GM19240 (cell line): ENCODE data around the gene KRTAP10-2.
"Not testable (repeated sequence)": the region's sequence is repeated elsewhere in the genome, so short reads cannot be mapped to it uniquely, and the experiment has no call there.

Source experiments
- DNase-seq: peaks from one replicate; pipeline ENCODE4 v3.0.0; 2011; ENCODE audit warnings: low spot score; ENCODE audit not compliant: insufficient read length

KRTAP10-2 gene

DNA sequence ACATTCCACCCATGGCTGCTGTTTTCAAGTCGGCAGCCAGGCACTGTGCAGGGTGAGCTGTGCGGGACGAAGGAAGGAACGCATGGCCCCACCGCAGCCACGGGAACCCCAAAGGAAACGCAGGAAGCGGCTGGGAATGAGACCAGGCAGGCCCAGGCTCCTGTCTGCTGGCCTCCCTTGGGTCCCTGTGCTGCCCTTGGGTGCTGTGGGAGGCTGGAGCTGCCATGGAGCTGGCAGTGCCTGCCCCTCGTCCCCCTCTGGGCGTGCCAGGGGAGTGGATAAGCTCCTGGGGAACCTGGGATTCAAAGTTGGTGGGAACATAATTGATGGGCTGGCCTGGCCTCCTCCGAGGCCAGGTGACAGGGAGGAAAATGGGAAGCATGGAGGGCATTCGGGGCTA is 17.0 kb upstream of the KRTAP10-2 start:
- no peak for DNase-seq

DNA sequence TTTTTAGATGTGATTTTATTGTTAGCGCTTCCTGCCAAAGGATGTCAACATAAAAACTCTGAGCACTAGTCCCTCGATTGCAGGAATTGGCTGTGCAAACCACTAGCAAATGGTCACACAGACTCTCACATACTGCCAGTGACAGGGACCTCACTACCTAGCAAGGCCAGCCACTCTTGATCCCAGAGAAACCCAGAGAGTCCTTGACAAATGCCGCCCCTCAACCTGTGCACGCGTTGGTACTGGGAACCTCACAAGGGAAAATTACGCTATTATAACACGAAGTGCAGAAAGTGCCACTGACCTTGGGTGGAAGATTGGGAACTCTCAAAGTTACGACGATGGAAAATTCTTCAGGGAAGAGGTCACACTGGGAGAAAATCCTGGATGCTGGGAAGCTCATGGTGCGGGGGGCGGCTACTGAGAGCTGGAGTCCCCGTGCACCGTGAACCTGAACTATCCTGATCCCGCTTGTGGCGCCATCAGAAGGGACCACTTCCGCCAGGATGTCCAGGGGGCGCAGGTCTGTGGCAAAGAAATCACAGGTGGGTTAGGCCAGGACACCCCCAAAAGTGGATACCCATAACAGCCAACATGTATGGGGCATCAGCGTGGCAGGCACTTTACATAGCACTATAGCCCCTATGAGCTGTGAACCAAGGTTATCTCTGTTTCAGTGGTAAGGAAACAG is 16.3 kb upstream of the KRTAP10-2 start:
- DNase-seq, result no peak

DNA sequence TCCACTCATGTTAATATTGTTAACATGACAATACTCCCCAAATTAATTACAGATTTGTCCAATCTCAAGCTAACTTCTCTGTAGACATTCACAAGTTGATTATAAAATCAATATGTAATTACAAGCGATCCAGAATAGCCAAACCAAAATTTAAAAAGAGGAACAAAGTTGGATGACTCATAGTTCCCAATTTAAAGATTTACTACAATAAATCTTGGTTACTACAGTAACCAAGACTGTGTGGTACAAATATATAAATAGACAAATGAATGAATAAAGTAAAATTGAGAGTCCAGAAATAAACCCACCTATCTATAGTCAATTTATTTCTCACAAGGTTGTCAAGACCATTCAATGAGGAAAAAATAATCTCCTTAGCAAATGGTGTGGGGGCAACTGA is 15.1 kb upstream of the KRTAP10-2 start:
- no peak for DNase-seq

DNA sequence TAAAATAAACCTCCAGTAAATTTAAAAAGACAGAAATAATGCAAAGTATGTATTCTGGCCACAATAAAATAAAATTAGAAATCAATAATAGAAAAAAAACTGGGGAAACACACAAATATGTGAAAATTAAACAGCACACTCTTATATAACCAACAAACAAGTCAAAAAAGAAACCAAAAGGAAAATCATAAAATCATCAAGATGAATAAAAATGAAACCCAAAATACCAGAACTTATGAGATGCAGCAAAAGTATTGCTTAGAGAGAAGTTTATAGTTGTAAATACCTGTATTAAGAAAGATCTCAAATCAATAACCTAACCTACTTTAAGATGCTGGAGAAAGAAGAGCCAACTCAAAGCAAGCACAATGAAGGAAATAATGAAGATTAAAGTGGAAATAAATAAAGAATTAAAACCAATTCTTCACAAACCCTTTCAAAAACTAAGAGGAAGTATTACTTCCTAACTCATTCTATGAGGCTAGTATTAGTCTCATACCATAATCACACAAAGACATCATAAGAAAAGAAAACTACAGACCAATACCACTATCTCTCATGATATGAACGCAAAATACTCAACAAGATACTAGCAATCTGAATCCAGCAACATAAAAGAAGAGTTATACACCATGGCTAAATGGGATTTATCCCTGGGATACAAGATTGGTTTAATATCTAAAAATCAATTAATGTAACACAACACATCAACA is 13.7 kb upstream of the KRTAP10-2 start:
- no peak for DNase-seq

DNA sequence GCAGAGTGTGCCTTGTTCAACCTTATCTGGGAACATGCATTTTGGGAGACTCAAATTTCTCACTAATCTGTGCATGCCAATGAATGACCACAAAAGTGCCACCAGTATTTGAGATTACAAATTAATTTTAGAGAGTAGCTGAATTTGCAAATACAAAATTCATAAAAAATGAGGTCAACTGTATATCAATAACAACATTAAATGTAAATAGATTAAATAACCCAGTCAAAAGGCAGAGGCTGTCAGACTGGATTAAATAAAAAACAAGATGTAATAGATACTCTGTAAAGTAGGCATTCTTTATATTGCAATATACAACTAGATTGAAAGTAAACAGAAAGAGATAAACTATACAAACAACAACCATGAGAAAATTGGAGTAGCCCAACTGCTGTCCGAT is 12.8 kb upstream of the KRTAP10-2 start:
- no peak for DNase-seq

DNA sequence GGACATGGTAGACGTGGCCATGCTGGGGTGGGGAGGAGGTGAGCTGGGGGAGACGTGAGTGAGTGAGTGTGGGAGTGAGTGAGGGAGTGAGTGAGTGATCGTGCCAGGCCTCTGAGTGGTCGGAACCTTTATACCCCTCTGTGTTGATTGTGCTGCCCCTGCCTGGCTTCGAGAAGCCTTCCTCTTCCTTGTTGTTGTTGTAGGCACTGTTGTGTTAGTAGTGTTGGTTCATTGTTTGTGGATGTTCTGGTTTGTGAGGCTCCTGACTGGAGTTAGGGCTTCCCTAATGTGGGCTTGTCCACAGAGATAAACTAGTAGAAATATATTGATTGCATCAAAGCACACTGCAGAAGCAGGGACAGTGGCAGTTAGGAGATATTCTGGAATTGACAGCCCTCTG is 7.4 kb upstream of the KRTAP10-2 start, which contains the start of gene KRTAP10-3:
TSS of gene KRTAP10-3 (minus strand) at position 101 of the 400 bp plus-strand sequence. CDS start at position 21, 80 bp downstream.
- no peak for DNase-seq

DNA sequence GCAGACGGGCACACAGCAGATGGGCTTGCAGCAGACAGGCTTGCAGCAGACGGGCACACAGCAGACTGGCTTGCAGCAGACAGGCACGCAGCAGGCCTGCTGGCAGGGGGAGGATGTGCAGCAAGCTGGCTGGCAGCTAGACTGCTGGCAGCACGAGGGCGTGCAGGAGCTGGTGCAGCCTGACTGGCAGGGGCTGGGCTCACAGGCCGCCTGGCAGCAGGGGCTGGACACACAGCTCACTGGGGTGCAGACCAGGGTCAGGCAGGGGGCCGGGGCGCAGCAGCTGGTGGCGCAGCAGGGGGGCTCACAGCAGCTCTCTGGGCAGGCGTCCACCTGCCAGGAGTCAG is 7.0 kb upstream of the KRTAP10-2 start:
- DNase-seq, result not testable (repeated sequence)

DNA sequence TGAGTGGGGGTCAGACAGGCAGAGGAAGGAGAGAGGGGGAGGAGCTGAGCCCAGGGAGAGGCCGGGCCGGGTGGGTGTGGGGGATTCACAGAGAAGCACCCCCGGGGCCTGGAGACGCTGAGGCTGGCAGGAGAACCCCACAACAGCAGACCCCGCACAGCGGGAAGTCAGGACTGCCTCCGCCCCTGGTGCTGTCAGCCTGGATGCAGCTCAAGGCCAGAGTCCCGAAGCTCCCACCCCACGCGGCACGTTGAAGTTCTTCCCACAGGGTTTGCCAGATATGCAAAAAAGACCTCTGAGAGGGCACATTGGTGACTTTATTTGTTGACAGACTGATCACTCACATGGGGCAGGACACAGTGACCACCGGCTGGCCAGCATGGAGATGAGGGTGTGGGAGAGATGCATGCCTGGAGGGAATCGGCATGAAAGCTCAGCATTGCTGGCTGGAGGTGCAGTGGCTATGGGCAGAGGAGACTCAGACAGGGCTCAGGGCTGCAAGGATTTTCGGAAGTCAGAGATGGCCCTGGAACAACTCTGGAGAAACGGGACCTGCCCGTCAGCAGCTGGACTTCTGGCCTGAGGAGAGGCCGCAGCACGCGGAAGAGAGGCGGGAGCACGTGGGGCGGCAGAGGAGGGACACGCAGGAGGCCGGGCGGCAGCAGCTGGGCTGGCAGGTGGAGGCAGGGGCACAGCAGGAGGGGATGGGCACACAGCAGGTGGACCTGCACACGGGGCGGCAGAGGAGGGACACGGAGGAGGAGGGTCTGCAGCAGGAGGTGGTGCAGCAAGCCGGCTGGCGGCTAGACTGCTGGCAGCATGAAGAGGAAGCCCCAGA is 6.4 kb upstream of the KRTAP10-2 start:
- no peak for DNase-seq

DNA sequence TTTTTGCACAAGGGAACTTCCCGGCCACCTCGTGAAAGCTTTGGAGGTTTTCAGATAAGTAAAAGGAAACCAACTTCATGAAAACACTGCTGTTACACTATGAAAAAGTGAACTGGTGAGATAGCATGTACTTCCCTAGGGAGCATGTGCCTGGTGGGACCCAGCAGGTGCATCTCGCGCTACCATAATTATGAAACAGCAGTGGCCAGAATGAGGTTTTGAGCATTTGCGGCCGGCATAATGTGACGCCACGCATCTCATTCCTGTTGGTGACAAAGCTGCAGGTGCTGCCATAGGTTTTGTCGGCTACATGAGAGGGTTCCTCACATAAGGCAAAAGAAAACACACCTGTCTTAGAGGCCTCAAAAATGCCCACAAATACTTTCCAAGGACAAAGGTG is 5.6 kb upstream of the KRTAP10-2 start:
- DNase-seq, result no peak

DNA sequence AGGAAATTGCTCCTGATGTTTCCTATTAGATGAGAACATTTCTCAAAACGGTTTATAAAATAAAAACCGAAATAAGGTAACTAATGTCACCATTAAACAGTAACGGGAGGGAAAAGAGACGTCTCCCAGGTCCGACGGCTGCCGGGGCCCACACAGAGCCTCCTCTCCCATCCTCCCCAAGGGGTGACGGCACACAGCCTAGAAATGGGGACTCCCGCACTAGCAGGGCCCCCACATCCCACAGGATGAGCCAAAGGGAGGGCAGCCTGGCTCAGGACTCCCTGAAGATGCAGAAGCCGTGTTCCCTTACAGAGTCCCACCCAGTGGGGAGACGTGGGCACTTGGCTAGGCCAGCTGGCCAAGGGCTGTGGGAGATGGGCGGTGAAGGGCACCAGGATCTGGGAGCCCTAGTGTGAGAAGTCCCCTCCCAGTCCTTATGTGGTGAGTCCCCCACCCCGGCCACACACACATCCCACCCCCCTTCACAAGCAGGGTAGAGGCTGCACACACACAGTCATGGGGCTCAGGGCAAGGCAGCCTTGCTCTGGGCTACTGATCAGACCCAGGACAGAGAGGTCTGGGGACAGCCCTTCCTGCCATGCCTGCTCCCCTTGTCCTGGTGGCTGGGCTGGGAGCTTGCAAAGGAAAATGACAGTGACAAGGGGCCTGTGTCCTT is 4.0 kb upstream of the KRTAP10-2 start:
- no peak for DNase-seq

DNA sequence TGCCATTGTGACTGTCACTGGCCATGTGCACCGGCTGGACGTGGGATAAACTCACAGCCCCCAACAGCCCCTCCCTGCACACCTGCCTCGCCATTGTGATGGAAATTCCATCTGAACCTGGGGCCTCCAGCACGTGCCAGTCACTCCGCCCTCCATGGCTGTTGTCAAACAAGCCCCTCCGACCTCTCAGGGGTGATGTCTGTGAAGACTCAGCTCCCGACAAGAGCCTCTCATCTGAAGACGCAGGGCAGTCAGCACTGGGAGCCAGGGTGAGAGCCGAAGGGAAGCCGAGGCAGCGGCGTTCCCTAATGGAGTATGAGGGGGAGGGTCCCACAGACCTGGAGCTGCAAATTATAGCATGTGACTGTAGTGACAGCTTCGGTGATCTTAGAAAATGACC is 1.4 kb upstream of the KRTAP10-2 start:
- DNase-seq, result no peak

DNA sequence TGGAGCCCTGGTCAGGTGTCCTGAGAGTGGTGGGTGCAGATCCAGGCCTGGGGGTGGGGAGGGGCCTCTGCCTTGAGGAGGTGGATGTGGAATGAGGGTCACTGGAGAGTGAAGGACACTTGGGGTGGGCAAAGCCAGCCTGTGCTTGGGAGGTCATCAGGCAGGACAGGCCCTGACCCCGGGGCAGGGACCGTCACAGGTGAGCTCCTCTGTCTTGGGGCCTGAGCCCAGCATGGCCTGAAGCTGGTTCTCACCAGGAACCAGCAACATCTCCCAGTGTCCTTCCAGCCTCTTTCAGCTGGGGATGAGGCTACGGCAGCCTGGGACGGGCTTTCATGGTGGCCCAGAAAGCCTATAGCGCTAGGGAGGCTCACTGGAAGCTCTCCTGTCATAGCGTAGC is 831 bp upstream of the KRTAP10-2 start:
- DNase-seq, result no peak

DNA sequence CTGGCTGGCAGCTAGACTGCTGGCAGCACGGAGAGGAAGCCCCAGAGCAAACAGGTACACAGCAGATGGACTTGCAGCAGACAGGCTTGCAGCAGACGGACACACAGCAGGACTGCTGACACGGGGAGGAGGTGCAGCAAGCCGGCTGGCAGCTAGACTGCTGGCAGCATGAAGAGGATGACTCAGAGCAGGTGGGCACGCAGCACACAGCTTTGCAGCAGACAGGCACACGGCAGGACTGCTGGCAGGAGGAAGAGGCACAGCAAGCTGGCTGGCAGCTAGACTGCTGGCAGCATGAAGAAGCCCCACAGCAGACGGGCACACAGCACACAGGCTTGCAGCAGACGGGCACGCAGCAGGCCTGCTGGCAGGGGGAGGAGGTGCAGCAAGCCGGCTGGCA is 498 bp downstream of the KRTAP10-2 start:
- DNase-seq, result no peak

DNA sequence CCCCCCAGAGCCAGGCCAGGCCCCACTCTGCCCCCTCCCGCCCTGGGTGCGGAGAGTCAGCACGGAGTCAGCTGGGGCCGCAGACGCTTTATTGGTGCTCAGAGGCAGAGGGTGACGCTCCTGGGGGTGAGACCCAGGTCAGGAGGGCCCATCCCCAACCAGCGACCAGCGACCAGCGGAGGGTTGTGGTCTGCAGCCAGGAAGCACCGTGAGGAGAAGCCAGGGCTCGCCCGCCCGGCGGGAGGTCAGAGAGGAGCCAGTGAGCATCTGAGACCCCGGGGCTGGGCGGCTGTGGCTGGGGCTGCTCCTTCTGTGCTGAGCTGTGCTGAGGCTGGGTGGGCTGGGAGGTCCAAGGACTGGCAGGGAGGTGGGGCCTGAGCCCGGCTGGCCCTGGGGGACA is 1.0 kb downstream of the KRTAP10-2 start:
- DNase-seq, result not testable (repeated sequence)

DNA sequence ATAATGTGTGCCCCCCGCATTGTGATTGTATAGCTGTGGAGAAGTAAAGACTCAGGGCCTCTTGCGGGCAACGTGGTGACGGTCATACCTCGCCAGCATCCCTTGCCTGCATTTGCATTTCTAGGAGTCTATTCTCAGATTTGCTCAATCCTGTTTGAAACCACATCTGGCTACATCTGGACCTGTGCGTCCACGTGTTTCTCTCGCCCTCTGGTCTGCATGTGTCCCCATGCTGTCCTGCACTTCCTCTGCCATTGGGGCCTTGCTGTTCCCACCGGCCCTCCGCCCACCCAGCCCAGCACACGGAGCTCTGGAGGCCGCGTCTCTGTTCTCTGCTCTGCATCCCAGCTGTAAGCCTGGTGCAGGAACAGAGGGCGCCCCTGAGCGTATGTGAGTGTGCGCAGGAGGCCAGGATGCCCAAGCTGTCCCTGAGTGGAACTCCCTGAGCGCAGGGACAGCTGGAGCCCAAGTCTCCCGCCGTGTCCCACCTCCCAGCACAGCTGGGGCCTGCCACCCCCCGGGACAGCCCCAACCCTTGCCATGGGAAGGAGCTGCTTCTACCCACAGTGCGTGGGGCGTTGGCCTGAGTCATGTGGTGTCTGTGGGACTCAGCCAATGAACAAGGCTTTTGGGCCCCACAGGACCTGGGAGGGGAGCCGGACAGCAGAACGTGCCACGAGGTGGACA is 1.6 kb downstream of the KRTAP10-2 start:
- no peak for DNase-seq

DNA sequence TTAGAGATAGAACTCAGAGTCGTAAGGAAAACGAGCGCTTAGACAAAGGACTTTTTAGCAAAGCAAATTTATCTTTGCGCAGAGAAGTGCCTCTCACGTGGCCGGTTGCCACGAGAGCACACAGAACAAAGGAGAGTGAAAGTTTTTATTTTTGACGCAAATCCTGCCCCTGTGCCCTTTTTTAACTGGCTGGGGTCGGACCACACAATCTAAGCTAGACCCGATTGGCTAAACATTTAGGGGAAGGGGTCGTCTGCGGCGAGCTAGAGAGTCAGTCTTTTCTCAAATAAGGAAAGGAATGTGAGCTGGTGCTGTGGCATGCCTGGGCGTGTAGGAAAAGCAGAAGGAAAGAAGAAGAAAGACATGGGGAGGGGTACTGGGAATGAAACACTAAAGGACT is 2.4 kb downstream of the KRTAP10-2 start:
- no peak for DNase-seq

DNA sequence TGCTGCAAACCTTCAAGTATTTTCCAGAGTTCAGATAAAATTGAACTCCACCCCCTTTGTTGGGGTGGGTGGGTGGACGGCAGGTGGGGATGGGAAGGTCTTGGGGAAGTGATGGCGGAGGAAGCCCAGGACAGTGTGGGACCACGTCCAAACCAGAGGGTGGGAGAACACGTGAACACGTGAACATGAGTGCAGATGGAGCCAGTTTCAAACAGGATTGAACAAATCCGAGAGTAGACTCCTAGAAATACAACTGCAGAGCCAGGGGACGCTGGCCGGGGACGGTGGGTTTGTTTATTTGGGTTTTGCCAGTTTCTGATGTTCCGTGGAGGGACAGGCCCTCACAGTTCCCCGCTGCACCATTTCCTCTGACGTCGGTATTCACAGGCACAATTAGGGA is 2.9 kb downstream of the KRTAP10-2 start:
- no peak for DNase-seq

DNA sequence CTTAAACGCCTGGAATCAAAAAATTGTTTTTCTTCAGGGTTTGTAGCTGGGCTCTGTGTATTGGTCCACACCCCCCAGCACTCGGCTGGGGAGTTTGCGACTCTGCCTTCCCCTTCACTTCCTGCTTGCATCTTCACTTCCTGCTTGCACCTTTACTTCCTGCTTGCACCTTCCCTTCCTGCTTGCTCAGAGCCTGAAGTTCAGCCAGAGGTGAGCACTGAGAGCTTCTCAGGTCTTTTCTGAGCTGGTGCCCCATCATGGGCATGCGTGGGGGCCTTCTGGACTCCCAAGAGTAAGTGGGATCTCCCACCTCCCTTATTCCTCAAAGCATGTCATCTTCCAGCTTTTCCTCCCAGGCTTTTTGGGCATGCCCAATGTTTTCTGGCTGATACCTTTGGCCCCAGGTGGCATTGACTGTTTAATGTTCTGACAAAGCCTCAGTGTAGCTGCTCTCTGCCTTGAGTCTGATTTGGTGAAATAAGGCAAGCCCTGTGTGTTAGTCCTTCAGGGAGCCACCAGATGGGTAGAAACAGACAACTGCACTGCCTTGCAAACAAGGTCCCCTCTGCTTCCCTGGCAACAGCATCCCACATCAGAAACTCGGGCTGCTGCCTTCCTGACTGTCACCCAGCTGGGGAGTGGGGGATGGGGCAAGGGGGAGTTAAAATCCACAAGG is 3.5 kb downstream of the KRTAP10-2 start:
- no peak for DNase-seq

DNA sequence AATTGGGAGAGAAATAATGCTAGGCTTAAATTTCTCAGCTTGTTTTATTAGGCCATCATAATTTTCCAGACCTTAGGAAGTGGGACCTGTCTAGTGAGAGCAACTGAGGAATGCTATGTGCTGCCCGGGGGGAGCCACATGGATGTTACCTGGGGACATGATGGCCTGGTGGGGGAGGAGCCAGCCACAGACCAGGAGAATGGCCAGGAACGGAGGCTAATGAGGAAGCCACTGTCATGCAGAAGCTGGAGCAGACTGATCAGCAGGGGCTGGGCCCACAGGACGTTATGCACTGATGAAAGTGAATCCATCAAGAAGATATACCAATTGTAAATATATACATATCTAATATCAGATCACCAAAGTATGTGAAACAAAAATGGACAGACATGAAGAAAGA is 6.7 kb downstream of the KRTAP10-2 start:
- DNase-seq, result no peak

DNA sequence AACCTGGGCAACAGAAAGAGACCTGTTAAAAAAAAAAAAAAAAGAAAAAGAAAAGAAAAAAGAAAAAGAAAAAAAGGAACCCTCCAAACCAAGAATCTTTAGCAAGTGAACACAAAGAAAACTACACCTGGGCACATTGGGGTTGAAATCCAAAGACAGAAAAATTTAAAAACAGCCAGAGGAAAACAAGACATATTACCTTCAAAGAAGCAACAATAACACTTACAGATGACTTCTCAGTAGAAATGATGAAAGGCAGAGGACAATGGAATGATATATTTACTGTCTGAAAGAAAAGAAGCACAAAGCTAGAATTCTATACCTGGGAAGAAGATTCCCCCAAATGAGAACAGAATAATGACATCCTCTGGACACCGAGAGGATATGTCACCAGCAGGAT is 8.6 kb downstream of the KRTAP10-2 start:
- no peak for DNase-seq
